Kasumi-1 (cell line): Measurements from ENCODE around the gene WDR90.

Source experiments
- DNase-seq, 2 experiments: peaks; one replicate each; lab custom pipeline; 2025; lab: John Stamatoyannopoulos, UW

Gene WDR90

DNA sequence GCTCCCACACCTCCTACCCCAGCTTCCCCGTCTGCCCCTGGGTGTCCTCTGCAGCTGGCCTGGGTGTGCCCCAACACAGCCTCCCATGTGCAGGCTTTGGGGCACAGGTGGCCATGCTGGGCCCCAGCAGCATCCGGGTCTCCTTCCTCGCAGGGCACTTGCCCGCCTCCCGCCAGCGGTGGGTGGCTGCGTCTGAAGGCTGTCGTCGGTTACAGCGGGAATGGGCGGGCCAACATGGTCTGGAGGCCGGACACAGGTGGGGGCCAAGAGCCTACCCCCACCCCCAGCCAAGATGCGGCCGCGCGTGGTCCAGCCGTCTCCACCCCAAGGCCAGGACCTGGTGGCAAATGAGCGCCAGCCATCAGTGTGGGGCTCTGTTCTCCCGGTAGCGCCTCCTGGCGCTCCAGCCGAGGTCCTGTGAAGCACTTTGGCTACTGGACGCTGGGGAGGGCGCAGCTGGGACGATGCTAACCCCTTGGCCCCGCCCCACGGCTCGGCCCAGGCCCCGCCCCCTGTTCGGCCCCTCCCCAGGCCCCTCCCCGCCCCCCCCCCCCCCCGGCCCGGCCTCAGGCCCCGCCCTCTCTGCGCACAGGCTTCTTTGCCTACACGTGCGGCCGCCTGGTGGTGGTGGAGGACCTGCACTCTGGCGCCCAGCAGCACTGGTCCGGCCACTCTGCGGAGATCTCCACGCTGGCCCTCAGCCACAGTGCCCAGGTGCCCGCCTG, 11.5 kb downstream of the WDR90 start:
- peak; percentile 62 to 67 for DNase-seq

DNA sequence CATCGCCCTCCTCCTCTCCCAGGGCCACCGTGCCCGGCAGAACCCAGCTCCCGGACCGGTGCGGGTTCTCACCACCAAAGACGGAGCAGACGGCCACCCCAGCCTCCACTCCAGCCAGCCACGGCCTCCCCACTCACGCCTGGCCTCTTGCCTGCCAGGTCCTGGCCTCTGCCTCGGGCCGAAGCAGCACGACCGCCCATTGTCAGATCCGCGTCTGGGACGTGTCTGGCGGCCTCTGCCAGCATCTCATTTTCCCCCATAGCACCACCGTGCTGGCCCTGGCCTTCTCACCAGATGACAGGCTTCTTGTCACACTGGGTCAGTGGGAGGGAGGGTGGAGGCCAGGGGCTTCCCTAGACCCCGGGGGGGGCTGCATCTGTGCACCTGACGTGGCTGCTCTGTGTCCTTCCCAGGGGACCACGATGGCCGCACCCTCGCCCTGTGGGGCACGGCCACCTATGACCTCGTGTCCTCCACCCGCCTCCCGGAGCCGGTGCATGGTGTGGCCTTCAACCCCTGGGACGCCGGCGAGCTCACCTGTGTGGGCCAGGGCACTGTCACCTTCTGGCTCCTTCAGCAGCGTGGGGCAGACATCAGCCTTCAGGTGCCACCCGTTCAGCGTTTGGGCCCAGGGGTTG, 12.1 kb downstream of the WDR90 start:
- no peak for DNase-seq

DNA sequence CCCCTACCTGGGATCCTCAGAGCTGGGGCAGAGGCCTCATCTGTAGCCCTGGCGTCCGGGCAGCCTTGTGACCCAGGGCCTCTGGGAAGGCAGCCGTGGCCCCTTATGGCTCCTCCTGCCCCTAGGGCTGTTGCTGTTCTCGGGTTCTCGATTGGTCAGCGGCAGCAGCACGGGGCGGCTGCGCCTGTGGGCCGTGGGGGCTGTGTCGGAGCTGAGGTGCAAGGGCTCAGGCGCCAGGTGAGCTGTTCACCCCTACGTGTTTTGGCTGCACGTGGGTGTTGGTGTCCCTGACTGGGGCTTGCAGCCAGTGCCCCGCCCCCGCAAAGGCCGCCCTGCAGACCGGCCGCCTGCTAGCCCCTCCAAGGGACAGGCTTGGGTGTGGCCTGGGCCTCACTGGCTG, 12.9 kb downstream of the WDR90 start:
- no peak for DNase-seq

DNA sequence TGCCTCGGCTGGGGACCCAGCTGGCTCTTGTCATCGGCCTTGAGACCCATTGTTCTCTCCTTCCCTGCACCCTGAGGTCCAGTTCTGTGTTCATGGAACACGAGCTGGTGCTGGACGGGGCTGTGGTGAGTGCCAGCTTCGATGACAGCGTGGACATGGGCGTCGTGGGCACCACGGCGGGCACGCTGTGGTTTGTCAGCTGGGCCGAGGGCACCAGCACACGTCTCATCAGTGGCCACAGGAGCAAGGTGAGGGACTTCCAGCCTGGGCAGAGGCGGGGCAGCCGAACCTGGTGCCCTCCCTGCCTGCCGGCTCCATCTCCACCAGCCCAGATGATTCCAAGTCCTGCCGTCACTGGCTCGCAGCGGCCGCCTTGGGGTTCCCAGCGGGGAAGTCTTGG, 13.4 kb downstream of the WDR90 start:
- DNase-seq: no peak

DNA sequence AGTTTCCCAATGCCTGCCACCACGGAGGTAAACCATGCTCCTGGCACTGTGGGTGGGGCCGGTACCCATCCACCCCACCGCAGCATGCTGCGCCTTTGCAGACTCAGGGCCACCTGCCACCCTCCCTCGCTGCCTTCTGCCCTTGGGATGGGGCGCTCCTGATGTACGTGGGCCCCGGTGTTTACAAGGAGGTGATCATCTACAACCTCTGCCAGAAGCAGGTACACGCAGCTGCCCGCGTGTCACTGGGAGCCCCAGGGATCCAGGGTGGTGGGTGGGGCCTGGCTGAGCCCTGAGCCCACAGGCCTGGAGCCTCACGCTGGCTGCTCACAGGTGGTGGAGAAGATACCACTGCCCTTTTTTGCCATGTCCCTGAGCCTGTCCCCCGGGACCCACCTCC, 17.4 kb downstream of the WDR90 start:
- DNase-seq: no peak

DNA sequence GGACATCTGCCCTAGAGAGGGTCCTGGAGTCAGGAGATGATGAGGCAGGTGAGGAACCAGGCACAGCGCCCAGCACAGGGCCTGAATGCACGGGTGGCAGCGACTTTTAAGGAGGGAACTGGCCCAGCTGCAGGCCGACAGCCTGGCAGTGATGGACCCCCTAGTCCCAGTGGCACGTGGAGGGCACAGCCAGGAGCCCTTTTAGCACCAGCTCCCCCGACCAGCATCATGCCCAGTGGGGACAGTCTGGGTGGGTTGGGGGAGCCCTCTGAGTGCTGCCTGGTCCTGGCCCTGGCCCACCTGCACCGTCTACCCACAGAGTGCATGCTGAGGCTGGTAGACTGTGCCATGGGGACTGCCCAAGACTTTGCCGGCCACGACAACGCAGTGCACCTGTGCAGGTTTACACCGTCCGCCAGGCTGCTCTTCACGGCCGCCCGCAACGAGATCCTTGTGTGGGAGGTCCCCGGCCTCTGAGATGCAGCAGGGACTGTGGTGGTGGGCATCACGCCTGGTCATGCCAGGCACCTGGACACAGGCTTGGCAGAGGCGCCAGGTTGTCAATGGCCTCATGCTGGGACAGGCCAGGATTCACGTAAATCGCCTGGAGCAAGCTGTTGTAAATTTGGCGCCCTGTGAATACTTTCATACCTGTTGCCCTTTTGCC, 18.1 kb downstream of the WDR90 start:
- no peak for DNase-seq

DNA sequence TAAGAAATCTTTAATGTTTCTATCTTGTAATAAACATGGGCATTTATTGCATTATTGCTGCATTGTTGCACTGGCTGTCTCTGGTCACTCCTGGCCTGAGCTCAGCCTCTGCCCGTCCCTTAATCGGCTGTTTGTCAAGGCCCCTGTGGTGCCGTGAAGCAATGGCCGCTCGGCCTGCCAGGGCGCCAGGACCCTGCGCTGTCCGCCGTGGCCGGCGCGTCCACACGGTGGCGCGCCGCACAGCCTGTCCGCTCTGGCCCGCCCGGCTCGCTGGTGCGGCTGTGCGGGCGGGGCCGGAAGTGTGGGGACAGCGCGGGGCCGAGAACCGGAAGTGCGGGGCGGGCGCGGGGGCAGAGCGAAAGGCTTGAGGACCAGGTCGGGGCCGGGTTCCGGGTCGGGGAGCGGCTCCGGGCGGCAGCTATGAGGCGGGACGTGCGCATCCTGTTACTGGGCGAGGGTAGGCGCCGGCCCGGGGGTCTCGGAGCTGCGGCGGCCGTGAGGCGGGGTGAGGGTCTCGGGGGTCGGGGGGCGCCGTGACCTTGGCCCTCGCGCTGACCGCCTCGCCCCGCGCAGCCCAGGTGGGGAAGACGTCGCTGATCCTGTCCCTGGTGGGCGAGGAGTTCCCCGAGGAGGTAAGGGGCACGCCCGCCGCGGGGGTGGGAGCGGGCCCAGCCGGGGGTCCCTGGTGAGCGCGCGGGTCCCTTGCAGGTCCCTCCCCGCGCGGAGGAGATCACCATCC, 18.8 kb downstream of the WDR90 start, which contains the start of gene RHOT2:
TSS of gene RHOT2 (plus strand) at position 353 of the 739 bp plus-strand sequence. CDS start at position 421, 68 bp downstream.
- peak; percentile 59 to 72 for DNase-seq

DNA sequence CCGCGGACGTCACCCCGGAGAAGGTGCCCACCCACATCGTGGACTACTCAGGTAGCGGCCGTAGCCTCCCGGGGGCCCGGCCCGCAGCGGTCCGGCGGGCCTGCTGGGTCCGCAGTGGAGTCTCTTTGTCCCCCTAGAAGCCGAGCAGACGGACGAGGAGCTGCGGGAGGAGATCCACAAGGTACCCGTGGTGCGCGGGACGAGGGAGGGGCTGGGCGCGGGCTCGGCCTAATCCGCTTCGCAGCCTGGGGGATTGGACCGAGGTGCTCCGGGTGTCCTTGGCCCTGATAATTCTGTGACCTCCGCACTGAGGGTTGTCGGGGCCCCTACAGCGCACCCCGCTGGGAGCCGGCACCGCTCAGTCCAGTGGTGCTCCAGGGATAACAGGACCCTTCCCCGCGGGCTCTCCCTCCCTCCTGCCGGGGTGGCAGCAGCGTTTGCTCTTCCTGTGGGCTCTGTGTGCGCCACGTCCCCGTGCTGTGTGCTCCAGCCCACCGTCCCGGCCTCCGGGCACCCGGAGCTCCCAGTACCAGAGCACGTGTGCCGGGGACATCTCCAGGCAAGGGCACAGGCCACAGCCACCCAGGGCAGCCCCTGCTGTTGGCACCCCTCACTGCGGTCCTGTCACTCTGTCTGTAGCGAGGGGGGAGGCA, 19.5 kb downstream of the WDR90 start:
- DNase-seq: no peak

DNA sequence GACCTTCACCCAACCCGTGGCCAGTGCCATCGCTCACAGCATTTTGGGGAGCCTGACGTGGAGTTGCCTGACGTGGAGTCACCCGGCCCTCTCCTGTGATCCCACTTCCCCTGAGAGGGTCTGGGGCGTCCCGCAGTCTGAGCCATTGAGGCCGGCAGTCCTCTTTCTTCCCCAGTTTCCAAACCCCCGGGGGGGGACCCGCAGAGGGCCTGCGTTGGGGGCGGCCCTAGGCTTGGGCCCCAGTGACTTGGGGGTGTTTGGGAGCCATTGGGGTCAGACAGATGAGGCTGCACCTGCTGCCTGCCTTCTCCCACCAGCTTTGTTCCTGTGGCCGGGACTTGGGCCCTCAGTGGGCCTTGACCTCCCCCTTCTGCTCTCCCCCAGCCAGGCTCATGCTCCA, 20.5 kb downstream of the WDR90 start:
- DNase-seq: no peak

DNA sequence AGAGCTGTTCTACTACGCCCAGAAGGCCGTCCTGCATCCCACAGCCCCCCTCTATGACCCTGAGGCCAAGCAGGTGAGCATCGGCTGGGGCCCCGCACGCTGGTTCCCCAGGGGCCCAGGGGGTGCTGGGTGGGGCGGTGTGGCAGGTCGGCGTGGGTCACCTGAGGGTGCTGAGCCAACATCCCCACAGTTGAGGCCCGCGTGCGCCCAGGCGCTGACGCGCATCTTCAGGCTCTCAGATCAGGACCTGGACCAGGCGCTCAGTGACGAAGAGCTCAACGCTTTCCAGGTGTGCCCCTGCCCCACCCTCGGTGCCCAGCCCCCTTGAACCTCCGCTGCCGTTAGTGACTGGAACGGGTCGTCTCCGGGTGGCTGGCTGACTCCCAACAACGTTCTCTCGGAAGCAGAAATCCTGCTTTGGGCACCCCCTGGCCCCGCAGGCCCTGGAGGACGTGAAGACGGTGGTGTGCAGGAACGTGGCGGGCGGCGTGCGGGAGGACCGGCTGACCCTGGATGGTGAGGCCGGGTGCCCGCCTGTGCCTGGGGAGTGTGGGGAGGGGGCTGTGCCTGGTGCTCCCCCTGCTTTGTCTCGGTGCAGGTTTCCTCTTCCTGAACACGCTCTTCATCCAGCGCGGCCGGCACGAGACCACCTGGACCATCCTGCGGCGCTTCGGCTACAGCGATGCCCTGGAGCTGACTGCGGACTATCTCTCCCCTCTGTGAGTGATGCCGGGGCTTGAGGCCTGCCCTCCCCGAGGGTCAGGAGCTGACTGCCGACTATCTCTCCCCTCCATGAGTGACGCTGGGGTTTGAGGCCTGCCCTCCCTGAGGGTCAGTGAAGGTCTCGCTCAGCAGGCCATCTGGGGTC, 21.6 kb downstream of the WDR90 start:
- DNase-seq: no peak

DNA sequence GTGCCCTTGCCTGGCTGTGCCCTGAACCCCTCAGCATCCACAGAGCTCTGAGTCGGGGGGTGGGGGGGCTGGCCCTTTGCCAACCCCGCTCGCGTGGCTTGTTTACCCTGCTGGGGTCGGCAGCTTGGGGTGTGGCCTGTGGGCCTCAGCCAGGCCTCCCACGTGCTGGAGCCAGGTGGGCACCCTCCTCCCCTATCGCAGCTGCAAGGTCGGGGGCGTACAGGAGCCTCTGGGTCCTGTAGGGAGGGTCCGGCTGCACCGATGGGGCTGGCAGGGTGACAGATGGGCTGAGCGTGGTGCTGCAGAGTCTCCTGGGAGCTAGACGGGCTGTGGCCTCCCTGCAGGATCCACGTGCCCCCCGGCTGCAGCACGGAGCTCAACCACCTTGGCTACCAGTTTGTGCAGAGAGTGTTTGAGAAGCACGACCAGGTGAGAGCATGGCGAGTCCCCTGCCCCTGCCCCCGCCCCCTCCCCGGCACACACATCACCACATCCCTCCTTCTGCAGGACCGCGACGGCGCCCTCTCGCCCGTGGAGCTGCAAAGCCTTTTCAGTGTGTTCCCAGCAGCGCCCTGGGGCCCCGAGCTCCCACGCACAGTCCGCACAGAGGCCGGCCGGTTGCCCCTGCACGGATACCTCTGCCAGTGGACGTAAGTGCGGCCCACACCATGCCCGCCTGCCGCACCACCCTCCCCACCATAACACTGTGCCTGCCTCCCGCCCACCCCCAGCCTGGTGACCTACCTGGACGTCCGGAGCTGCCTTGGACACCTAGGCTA, 22.4 kb downstream of the WDR90 start:
- no peak for DNase-seq

DNA sequence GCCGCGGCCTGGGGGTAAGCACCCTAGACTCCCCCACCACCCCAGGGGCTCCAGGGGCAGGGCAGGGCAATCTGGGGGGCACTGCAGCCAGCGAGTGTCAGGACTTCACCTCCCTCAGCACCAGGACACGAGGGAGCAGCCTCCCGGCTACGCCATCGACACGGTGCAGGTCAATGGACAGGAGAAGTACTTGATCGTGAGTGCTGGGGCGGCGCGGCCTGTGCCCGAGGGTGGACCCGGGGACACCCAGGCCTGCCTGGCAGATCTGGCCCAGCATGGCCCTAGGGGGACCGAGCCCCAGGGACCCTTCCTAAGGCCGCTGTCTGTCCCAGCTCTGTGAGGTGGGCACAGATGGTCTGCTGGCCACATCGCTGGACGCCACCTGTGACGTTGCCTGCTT, 23.2 kb downstream of the WDR90 start:
- no peak for DNase-seq

DNA sequence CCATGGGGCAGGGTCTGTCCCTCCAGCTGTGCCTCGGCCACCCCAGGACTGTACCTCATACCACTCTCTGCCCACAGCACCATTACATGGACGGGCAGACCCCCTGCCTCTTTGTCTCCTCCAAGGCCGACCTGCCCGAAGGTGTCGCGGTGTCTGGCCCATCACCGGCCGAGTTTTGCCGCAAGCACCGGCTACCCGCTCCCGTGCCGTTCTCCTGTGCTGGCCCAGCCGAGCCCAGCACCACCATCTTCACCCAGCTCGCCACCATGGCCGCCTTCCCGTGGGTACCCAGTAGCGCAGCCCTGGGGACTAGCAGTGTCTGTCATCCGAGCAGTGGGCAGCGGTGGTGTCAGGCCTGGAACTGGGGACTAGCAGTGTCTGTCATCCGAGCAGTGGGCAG, 23.7 kb downstream of the WDR90 start:
- DNase-seq: no peak

DNA sequence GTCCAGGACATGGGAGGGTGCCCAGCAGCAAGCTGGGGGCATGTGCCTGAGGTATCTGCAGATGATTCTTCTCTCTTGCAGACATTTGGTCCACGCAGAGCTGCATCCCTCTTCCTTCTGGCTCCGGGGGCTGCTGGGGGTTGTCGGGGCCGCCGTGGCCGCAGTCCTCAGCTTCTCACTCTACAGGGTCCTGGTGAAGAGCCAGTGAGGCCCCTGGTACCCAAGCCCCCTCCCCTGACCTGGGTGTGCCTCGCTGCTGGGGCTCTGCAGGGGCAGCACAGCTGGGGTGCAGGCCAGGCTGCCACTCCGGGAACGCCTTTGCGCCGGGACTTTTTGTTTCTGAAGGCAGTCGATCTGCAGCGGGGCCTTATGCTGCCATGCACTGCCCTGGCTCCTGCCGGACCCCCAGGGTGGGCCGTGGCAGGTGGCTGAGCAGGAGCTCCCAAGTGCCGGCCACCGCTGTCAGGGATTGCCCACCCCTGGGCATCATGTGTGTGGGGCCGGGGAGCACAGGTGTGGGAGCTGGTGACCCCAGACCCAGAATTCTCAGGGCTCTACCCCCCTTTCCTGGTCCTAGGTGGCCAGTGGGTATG, 24.3 kb downstream of the WDR90 start:
- DNase-seq: no peak

DNA sequence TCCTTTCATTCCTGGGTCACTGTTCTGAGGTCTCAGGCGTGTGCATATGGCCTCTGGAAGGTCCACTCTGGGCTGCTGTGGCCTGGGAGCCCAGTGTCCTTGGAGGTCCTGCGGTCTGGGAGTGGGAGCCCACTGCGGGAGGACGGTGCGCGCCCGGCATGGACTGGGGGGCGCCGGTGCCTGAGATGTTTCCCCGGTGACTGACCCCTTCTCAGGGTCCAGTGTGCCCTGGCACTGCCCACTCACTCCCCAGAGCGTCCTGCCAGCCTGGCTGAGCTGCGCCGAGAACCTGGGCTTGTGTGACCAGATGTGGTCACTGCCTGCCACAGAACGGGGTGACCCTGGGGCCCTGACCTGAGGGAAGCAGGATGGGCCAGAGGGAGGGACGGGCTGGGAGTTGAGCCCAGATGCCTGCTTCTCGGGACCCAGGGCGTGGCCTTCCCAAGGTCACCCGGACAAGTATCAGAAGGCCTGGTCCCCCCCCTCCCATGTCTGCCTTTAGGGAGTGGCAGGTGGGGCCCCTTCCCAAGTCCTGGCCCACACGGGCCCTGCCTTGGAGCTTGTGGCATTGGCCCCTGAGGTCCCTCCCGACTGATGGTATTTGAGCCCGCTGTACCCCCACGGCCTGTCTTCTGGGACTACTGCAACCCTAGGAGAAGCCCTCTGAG, 25.2 kb downstream of the WDR90 start:
- no peak for DNase-seq

DNA sequence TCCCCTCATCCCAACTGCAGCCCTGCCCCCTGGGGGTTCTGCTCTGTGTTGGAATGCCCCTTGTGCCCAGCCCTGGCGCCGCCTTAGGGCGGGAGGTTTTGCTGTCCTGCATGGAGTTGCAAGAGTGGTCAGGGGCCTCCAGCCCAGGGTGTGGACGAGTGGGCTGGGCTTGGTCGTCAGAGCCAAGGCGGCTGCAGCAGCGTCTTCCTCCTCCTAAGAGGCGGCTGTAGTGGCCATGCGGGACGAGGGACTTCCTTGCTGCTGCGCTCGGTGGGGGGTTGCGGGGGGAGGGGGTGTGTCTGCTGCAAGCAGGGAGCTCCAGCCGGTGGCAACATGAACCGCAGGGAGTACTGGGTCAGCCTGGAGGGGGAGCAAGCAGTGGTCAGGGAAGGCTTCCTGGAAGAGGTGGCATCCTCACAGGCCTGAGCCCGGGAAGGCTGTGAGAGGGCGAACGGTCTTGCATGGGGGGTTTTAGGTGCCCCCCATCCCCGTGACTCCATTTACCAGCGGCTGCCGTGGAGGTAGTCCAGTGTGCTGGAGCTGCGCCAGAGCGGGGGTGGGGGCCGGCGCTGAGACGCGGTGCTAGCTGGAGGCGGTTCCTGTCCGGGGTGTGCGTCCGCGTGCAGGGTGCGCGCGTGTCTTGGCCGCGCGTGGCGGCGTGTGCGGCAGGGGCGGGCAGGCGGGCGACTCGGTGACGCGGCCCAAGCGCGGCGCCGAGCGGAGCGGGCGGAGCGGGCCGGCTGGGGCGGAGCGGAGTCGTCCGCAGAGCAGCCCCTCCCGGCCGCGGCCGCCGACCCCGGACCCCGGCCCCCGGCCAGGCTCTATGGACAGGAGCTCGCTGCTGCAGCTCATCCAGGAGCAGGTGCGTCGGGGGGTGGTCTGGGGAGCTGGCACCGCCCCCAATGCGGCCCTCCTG, 26.1 kb downstream of the WDR90 start, which contains the start of gene RHBDL1:
TSS of gene RHBDL1 (plus strand) at position 704 of the 916 bp plus-strand sequence. CDS start at position 824, 120 bp downstream.
- DNase-seq: no peak

DNA sequence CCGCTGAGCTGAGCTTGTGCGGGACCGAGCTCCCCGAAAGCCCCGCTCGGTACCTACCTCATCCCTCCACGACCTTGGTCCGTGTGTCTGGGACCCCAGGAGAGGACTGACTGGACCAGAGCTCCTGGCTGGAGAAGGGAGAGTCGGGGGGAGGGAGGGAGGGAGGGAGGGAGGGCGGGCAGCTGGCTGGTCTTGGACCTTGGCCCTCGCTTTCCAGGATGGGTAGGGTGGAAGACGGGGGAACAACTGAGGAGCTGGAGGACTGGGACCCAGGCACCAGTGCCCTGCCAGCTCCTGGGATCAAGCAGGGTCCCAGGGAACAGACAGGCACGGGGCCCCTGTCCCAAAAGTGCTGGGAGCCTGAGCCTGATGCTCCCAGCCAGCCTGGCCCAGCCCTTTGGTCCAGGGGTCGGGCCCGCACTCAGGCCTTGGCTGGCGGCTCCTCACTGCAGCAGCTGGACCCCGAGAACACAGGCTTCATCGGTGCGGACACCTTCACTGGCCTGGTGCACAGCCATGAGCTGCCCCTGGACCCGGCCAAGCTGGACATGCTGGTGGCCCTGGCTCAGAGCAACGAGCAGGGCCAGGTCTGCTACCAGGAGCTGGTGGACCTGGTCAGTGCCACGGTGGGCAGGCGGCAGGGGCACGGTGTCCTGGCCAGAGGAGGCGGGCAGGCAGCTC, 26.9 kb downstream of the WDR90 start:
- DNase-seq: no peak

DNA sequence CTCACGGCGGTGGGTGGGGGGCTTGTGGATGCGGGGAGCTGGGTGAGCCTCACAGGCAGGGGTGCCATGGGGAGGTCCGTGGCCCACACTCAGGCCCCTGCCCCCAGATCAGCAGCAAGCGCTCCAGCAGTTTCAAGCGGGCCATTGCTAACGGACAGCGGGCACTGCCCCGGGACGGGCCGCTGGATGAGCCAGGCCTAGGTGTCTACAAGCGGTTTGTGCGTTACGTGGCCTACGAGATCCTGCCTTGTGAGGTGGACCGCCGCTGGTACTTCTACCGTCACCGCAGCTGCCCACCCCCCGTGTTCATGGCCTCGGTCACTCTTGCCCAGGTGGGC, 27.4 kb downstream of the WDR90 start:
- DNase-seq: no peak
